GM12878 (cell line): ENCODE data around the gene METTL18.

Experiments
- CBX3 ChIP-seq: fragments of 200-600 bp; sonication (generic); IDR thresholded peaks from 2 replicates; pipeline ENCODE4 v1.6.1; 2016; ENCODE audit warnings: low read depth, borderline replicate concordance
- EP300 ChIP-seq, 2 experiments: fragments of 150-350 bp in 1 of 2; IDR thresholded peaks; 2 replicates each; pipeline ENCODE4 v1.6.1; 2011 to 2012; ENCODE audit warnings: low read depth in 2 of 2, low read length in 2 of 2, borderline replicate concordance in 1 of 2, improper control_type of control experiment in 1 of 2, inconsistent platforms in 1 of 2; ENCODE audit not compliant: control insufficient read depth in 1 of 2
- FOXM1 ChIP-seq: IDR thresholded peaks from 2 replicates; pipeline ENCODE4 v1.6.1; 2012; ENCODE audit warnings: low read depth, mild to moderate bottlenecking, inconsistent platforms, low read length, moderate library complexity
- MXI1 ChIP-seq: fragments of 150-350 bp; IDR thresholded peaks from 2 replicates; pipeline ENCODE4 v1.6.1; 2011; ENCODE audit warnings: low read depth, mild to moderate bottlenecking, inconsistent platforms, low read length, improper control_type of control experiment
- POLR2AphosphoS5 ChIP-seq: IDR thresholded peaks from 2 replicates; pipeline ENCODE4 v1.6.1; 2011; ENCODE audit warnings: mild to moderate bottlenecking, low read length, inconsistent platforms
- RAD21 ChIP-seq: IDR thresholded peaks from 2 replicates; pipeline ENCODE4 v1.6.1; 2011; ENCODE audit warnings: mild to moderate bottlenecking, low read depth, low read length, moderate library complexity; ENCODE audit not compliant: insufficient read depth
- TF ChIP-seq, protein P1 (sequence below): IDR thresholded peaks from 2 replicates; pipeline ENCODE4 v1.6.1; 2011; ENCODE audit warnings: mild to moderate bottlenecking, low read depth, low read length, moderate library complexity; ENCODE audit not compliant: insufficient replicate concordance
- TF ChIP-seq, protein P2 (sequence below): IDR thresholded peaks from 2 replicates; pipeline ENCODE4 v1.6.1; 2012; ENCODE audit warnings: mild to moderate bottlenecking, low read depth, low read length
- TF ChIP-seq, protein P3 (sequence below): fragments of 450-650 bp; IDR thresholded peaks from 2 replicates; pipeline ENCODE4 v1.6.1; 2017; ENCODE audit warnings: mild to moderate bottlenecking
- TF ChIP-seq, protein P4 (sequence below): fragments of 450-650 bp; IDR thresholded peaks from 2 replicates; pipeline ENCODE4 v1.6.1; 2016; ENCODE audit warnings: mild to moderate bottlenecking

DNA sequence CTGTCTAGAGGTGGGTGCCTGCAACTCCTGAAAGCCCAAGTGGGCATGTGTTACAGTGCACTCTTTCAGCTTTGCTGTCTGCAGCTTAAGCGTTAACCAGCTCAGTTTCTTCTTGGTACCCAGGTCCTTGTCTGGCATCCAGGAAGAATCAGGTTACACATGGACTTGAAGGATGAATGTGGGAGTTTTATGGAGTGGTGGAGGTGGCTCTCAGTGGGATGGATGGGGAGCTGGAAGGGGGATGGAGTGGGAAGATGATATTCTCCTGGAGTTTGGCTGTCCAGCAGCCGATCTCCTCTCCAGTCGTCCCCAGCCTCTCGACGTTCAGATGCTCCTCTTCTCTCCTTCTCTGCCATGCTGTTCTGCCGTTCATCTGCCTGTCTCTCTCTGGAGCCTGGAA lies 9.4 kb downstream of the METTL18 start:
- TF ChIP-seq, protein P1, sequence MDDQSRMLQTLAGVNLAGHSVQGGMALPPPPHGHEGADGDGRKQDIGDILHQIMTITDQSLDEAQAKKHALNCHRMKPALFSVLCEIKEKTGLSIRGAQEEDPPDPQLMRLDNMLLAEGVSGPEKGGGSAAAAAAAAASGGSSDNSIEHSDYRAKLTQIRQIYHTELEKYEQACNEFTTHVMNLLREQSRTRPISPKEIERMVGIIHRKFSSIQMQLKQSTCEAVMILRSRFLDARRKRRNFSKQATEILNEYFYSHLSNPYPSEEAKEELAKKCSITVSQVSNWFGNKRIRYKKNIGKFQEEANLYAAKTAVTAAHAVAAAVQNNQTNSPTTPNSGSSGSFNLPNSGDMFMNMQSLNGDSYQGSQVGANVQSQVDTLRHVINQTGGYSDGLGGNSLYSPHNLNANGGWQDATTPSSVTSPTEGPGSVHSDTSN: no peak
- TF ChIP-seq, protein P2, sequence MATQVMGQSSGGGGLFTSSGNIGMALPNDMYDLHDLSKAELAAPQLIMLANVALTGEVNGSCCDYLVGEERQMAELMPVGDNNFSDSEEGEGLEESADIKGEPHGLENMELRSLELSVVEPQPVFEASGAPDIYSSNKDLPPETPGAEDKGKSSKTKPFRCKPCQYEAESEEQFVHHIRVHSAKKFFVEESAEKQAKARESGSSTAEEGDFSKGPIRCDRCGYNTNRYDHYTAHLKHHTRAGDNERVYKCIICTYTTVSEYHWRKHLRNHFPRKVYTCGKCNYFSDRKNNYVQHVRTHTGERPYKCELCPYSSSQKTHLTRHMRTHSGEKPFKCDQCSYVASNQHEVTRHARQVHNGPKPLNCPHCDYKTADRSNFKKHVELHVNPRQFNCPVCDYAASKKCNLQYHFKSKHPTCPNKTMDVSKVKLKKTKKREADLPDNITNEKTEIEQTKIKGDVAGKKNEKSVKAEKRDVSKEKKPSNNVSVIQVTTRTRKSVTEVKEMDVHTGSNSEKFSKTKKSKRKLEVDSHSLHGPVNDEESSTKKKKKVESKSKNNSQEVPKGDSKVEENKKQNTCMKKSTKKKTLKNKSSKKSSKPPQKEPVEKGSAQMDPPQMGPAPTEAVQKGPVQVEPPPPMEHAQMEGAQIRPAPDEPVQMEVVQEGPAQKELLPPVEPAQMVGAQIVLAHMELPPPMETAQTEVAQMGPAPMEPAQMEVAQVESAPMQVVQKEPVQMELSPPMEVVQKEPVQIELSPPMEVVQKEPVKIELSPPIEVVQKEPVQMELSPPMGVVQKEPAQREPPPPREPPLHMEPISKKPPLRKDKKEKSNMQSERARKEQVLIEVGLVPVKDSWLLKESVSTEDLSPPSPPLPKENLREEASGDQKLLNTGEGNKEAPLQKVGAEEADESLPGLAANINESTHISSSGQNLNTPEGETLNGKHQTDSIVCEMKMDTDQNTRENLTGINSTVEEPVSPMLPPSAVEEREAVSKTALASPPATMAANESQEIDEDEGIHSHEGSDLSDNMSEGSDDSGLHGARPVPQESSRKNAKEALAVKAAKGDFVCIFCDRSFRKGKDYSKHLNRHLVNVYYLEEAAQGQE: no peak
- no peak for TF ChIP-seq CBX3
- no peak for TF ChIP-seq RAD21
- TF ChIP-seq POLR2AphosphoS5: no peak
- TF ChIP-seq EP300 (IDR thresholded peaks at IDR 0.05; ENCODE audit: borderline replicate concordance in 1 of 2, control insufficient read depth in 1 of 2, low read depth in 2 of 2, low read length in 2 of 2): no peak
- no peak for TF ChIP-seq FOXM1
- TF ChIP-seq, protein P3, sequence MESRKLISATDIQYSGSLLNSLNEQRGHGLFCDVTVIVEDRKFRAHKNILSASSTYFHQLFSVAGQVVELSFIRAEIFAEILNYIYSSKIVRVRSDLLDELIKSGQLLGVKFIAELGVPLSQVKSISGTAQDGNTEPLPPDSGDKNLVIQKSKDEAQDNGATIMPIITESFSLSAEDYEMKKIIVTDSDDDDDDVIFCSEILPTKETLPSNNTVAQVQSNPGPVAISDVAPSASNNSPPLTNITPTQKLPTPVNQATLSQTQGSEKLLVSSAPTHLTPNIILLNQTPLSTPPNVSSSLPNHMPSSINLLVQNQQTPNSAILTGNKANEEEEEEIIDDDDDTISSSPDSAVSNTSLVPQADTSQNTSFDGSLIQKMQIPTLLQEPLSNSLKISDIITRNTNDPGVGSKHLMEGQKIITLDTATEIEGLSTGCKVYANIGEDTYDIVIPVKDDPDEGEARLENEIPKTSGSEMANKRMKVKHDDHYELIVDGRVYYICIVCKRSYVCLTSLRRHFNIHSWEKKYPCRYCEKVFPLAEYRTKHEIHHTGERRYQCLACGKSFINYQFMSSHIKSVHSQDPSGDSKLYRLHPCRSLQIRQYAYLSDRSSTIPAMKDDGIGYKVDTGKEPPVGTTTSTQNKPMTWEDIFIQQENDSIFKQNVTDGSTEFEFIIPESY: no peak
- TF ChIP-seq, protein P4, sequence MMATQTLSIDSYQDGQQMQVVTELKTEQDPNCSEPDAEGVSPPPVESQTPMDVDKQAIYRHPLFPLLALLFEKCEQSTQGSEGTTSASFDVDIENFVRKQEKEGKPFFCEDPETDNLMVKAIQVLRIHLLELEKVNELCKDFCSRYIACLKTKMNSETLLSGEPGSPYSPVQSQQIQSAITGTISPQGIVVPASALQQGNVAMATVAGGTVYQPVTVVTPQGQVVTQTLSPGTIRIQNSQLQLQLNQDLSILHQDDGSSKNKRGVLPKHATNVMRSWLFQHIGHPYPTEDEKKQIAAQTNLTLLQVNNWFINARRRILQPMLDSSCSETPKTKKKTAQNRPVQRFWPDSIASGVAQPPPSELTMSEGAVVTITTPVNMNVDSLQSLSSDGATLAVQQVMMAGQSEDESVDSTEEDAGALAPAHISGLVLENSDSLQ: no peak
- no peak for TF ChIP-seq MXI1
